ENCODE results near the gene ESRP2.

DNA sequence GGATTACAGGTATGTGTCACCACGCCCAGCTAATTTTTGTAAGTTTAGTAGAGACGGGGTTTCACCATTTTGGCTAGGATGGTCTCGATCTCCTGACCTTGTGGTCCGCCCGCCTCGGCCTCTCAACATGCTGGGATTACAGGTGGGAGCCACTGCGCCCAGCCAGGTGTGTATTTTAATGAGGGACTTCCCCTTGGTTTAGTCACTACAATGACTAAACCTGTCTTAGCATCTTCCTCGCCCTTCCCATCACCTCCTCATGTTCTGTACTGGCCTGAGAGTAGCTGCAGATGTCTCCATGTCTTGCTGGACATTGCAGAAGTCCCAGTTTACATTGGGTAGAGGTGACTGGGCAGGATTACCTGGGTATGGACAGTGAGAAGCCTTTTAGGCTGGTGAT lies 38.0 kb upstream of the ESRP2 start:
- TF ChIP-seq, protein P1, sequence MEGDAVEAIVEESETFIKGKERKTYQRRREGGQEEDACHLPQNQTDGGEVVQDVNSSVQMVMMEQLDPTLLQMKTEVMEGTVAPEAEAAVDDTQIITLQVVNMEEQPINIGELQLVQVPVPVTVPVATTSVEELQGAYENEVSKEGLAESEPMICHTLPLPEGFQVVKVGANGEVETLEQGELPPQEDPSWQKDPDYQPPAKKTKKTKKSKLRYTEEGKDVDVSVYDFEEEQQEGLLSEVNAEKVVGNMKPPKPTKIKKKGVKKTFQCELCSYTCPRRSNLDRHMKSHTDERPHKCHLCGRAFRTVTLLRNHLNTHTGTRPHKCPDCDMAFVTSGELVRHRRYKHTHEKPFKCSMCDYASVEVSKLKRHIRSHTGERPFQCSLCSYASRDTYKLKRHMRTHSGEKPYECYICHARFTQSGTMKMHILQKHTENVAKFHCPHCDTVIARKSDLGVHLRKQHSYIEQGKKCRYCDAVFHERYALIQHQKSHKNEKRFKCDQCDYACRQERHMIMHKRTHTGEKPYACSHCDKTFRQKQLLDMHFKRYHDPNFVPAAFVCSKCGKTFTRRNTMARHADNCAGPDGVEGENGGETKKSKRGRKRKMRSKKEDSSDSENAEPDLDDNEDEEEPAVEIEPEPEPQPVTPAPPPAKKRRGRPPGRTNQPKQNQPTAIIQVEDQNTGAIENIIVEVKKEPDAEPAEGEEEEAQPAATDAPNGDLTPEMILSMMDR (IDR thresholded peaks at IDR 0.05), result no peak
- no peak for TF ChIP-seq POLR2AphosphoS5 (IDR thresholded peaks at IDR 0.05; ENCODE audit: low read depth, low read length)
- TF ChIP-seq, protein P2, sequence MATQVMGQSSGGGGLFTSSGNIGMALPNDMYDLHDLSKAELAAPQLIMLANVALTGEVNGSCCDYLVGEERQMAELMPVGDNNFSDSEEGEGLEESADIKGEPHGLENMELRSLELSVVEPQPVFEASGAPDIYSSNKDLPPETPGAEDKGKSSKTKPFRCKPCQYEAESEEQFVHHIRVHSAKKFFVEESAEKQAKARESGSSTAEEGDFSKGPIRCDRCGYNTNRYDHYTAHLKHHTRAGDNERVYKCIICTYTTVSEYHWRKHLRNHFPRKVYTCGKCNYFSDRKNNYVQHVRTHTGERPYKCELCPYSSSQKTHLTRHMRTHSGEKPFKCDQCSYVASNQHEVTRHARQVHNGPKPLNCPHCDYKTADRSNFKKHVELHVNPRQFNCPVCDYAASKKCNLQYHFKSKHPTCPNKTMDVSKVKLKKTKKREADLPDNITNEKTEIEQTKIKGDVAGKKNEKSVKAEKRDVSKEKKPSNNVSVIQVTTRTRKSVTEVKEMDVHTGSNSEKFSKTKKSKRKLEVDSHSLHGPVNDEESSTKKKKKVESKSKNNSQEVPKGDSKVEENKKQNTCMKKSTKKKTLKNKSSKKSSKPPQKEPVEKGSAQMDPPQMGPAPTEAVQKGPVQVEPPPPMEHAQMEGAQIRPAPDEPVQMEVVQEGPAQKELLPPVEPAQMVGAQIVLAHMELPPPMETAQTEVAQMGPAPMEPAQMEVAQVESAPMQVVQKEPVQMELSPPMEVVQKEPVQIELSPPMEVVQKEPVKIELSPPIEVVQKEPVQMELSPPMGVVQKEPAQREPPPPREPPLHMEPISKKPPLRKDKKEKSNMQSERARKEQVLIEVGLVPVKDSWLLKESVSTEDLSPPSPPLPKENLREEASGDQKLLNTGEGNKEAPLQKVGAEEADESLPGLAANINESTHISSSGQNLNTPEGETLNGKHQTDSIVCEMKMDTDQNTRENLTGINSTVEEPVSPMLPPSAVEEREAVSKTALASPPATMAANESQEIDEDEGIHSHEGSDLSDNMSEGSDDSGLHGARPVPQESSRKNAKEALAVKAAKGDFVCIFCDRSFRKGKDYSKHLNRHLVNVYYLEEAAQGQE (IDR thresholded peaks at IDR 0.05; ENCODE audit: insufficient read depth in 1 of 2, low read depth in 2 of 2, low read length in 1 of 2), result no peak
